Activated naive CD4-positive, alpha-beta T cell treated with anti-CD3 and anti-CD28 coated beads, Interleukin-2, amount 50 U/mL, for 16 hours (primary cell): ENCODE results near the gene GATD1.

Experiments
- DNase-seq: peaks from one replicate; pipeline ENCODE4 v3.0.0-alpha.2; 2020

The GATD1 gene

DNA sequence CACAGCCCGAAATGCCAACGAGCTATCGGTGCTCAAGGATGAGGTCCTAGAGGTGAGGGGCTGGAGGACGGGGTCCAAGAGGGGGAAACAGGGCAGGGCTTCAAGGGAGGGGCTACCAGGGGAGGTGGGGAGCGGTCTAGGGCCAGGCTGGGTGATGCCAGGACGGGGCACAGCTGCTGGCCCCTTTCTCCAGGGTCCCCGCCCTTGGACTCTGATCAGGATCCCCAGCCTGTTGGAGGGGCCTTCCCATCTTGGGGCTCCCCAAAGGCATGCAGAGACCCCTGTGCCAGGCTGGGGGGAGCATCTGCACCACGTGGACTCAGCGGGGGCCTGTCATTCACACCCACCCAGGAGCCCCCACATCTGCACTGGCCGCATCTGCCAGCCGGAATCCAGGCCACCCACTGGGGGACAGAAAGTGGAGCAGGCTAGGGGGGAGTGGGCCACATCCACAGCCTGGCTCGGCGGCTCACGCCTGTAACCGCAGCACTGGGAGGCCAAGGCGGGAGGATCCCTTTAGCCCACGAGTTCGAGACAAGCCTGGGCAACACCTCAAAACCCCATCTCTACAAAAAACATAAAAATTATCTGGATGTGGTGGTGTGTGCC, 52.4 kb downstream of the GATD1 start:
- no peak for DNase-seq

DNA sequence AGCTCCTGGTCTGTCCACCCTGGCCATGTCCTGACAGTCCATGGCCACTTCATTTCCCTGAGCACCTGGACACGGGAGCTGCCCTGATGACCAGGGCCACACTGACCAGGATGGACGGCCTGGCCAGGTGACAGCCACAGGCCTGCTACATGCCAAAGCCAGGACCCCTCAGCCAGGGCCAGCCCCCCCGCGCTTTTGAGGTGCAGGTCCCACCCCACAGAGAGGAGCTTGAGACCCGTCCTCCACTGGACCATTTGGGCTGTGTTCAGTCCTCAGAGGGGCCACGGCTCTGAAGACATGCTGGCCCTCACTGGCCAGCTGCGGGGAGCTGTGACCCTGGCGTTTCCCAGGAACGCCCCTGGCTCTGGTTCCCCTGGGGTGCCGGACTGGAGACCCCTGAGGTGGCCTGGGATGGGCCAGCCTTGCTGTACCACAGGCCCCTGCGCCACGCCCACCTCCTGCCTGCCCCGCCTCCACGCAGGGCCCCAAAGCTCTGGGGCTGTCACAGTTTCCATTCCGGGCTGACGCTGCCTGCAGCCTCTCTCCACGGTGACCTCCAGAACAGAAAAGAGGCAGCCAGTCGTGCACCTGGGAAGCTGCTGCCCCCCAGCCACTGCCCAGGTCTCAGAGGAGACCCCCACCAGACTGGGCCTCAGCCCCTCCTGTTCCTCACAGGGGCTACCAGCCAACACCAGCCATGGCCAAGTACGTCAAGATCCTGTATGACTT, 53.1 kb downstream of the GATD1 start:
- no peak for DNase-seq

DNA sequence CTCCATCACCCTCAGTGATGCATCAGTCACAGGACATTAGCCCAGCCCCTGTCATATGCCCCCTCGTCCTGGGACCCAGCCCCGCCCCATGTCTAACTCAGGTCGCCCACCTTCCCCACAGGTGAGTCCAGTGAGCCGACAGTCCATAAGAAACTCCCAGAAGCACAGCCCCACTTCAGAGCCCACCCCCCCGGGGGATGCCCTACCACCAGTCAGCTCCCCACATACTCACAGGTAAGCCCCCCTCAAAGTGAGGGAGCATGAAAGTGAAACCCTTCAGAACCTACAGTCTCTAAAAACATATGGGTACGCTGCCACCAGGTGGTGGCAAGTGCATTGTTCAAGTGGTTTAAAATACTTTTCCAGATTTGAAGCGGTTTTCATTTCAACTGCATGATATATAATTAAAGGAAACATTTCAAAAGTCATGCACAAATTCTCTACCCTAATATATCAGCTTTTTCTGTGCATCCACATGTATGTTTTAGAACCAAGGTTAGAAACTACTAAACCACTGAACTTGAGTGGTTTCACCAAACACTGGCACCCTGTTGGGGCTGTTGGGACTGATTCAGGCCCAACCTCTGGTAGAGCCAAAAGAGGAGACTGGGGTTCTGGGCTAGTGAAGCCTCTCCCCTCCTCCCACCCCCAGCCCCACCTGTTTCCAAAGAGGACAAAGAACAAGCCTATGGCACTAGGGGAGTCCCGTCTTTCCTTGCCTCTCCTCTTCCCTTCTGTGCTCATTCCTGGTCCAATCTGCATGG, 54.0 kb downstream of the GATD1 start:
- DNase-seq = peak; percentile 56

DNA sequence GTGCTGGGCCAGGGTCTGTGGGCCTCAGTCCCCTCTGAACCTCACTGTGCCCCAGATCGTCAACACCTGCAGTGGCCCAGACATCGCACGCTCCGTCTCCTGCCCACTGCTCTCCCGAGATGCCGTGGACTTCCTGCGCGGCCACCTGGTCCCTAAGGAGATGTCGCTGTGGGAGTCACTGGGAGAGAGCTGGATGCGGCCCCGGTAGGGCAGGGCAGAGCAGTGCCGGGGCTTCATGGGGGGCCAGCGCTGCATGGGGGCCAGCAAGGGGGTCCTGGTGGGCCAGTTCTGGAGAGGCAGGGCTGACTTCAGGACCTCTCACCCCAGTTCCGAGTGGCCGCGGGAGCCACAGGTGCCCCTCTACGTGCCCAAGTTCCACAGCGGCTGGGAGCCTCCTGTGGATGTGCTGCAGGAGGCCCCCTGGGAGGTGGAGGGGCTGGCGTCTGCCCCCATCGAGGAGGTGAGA, 54.9 kb downstream of the GATD1 start:
- DNase-seq = no peak

DNA sequence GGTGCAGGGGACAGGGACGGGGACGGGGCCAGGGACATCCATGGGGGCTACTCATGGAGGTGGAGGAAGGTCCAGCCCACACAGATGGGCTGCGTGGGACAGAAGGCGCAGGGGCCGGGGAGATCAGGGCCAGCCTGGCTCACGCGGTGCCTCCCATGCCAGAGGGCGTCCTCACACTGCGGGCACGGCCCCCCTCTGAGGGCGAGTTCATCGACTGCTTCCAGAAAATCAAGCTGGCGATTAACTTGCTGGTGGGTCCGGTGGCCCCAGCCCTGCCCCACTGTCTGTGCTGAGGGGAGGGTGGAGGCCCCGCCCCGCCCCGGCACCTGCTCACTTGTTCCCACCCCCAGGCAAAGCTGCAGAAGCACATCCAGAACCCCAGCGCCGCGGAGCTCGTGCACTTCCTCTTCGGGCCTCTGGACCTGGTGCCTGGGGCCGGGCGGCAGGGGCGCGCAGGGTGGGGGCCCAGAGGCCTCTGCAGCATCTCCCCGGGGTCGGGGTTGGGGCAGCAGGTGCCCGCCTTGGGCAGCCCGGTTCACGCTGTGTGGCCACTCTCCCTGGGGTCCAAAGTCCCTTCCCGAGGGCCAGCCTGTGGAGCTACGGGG, 55.4 kb downstream of the GATD1 start:
- peak; percentile 61 for DNase-seq

DNA sequence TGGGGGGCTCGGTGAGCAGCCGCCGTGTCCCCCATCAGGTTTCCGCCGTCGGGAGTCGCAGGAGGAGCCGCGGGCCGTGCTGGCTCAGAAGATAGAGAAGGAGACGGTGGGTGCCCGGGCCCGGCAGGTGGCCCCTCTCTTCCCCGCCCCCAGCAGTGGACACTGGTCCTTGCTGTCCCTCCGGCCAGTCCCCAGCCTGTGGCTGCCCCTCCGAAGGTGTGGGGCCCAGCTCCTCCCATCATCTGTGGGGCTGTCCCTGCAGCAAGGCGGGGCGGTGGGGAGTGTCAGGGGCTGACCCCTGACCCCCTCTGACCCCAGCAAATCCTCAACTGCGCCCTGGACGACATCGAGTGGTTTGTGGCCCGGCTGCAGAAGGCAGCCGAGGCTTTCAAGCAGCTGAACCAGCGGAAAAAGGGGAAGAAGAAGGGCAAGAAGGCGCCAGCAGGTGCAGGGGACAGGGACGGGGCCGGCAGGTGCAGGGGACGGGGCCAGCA, 56.0 kb downstream of the GATD1 start:
- no peak for DNase-seq

DNA sequence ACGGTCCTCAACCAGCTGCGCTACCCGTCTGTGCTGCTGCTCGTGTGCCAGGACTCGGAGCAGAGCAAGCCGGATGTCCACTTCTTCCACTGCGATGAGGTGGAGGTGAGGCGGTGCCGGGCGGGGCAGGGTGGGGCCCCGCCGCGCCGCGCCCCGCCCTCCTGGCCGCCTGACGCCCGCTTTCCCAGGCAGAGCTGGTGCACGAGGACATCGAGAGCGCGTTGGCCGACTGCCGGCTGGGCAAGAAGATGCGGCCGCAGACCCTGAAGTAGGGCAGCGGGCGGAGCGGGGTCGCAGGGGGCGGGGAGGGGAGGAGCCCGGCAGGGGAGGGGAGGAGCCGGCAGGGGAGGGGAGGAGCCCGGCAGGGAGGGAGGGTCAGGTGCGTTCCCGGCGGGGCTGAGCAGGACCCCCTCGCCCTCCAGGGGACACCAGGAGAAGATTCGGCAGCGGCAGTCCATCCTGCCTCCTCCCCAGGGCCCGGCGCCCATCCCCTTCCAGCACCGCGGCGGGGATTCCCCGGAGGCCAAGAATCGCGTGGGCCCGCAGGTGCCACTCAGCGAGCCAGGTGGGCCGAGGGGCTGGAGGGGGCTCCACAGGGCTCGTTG, 56.5 kb downstream of the GATD1 start:
- DNase-seq = peak; percentile 51

DNA sequence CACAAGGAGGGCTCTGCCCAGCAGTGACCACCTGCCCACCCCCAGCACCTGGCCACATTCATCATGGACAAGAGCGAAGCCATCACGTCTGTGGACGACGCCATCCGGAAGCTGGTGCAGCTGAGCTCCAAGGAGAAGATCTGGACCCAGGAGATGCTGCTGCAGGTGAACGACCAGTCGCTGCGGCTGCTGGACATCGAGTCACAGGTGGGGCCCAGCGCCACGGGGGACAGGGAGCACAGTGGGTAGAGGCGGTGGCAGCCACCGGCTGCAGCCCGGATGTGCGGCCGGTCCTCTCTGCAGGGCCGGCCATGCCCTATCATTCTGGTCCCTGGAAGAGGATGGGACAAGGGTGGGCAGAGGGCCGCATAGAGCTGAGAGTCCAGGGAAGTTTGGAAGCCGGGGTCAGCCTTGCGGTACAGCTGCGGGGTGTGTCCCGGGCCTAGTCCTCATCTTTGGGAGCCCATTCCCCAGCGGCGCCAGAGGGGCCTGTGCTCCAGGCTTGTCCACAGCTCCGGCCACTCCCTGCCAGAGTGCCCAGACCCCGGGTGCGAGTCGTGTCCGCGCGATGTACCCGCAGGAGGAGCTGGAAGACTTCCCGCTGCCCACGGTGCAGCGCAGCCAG, 57.2 kb downstream of the GATD1 start:
- DNase-seq = no peak

DNA sequence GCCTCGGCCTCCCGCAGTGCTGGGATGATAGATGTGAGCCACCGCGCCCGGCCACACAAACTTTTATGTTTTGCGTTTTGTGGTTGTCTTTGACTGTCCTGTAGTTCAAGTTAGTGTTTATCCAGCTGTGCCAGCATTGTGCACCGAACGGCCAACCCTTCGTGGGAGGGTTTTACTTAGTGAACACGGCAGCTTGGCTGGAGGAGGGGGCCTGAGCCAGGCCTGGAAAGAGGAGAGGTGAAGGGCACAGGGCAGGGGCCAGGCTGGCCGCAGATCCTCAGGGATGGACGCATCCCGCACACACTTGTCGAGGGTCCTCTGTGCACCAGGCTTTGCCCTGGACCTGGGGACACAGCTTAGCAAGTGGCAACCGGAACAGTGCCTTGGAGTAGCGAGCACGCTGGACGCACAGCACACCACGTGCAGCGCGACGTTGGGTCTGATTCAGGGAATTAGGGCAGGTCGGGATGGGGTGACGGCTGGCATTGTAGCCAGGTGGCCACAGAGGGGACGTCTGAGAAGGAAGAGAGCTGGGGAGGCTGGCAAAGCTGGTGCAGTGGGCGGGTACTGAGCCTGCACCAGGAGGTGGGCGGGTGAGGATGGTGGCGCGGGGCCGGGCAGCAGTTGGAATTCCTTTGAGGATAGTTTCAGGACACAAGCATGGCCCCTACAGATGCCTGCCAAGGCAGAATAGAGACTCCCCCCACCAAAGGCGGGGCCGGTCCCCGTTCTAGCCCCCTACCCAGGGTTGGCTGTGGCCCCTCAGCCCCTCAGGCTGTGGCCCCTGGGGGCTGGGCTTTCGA, 57.9 kb downstream of the GATD1 start:
- DNase-seq = no peak
